Liver (tissue), 3 donors: ENCODE measurements around the gene SNCG.

Experiments used
- CTCF ChIP-seq: fragments of 150-350 bp; IDR thresholded peaks from 2 replicates; pipeline ENCODE4 v1.5.1; 2017; ENCODE audit warnings: improper control_type of control experiment, low read depth, low read length; ENCODE audit not compliant: missing input control
- JUND ChIP-seq, 2 donors: IDR thresholded peaks; 2 replicates each; pipeline ENCODE4 v1.6.1; 2016; ENCODE audit warnings: antibody characterized with exemption in 2 of 2
- RXRA ChIP-seq, 2 donors: IDR thresholded peaks; 2 replicates each; pipeline ENCODE4 v1.6.1; 2017 to 2018; ENCODE audit warnings: antibody characterized with exemption in 2 of 2, mild to moderate bottlenecking in 1 of 2
- SP1 ChIP-seq: IDR thresholded peaks from 2 replicates; pipeline ENCODE4 v1.6.1; 2018; ENCODE audit warnings: antibody characterized with exemption, mild to moderate bottlenecking
- YY1 ChIP-seq: IDR thresholded peaks from 2 replicates; pipeline ENCODE4 v1.6.1; 2016; ENCODE audit warnings: antibody characterized with exemption, mild to moderate bottlenecking
- ZBTB33 ChIP-seq: IDR thresholded peaks from 2 replicates; pipeline ENCODE4 v1.6.1; 2016; ENCODE audit warnings: antibody characterized with exemption
- TF ChIP-seq, protein P1 (sequence below): IDR thresholded peaks from 2 replicates; pipeline ENCODE4 v1.6.1; 2016; ENCODE audit warnings: antibody characterized with exemption
- donor health status: healthy.
- donor health status: healthy.

GRCh38 chr10:86974484-86974883, 16.1 kb downstream of the SNCG start:
- TF ChIP-seq, protein P1, sequence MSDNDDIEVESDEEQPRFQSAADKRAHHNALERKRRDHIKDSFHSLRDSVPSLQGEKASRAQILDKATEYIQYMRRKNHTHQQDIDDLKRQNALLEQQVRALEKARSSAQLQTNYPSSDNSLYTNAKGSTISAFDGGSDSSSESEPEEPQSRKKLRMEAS = no peak
- no peak for TF ChIP-seq RXRA (IDR thresholded peaks at IDR 0.05)
- TF ChIP-seq CTCF = no peak
- no peak for TF ChIP-seq YY1
- TF ChIP-seq JUND (IDR thresholded peaks at IDR 0.05) = no peak
- no peak for TF ChIP-seq ZBTB33
- no peak for TF ChIP-seq SP1
